GM23338 (cell line): ENCODE results near the gene LMBR1L. TPM values are rescaled to one million over a fixed set of nuclear protein-coding genes. Genes with fewer than 3 reads are reported as not detected.
A peak's percentile ranks its signal among the peaks of the same experiment; 100 is the strongest.

Experiments used
- ATAC-seq: fragments of 200-7000 bp; cut with Tn5 transposase; 3 replicates; pipeline ENCODE4 v1.9.1; 2020
- DNase-seq: peaks from one replicate; pipeline ENCODE4 v3.0.0-alpha.2; 2015; ENCODE audit warnings: low spot score
- H2AFZ ChIP-seq: fragments of 200-600 bp; sonication (generic); 2 replicates; pipeline ENCODE4 v1.8.0; 2016; ENCODE audit warnings: antibody characterized with exemption, mild to moderate bottlenecking, moderate library complexity
- H3F3A ChIP-seq: fragments of 200-600 bp; sonication (generic); replicated peaks from 2 replicates; pipeline ENCODE4 v1.8.0; 2017; ENCODE audit warnings: antibody characterized with exemption, mixed run types, low read depth
- H3K27ac ChIP-seq: fragments of 200-600 bp; sonication (generic); 2 replicates; pipeline ENCODE4 v1.6.1; 2016; ENCODE audit warnings: low read depth
- H3K27me3 ChIP-seq: fragments of 200-600 bp; sonication (generic); 2 replicates; pipeline ENCODE4 v1.8.0; 2016; ENCODE audit warnings: mild to moderate bottlenecking, mixed run types, moderate library complexity; ENCODE audit not compliant: insufficient read depth
- H3K36me3 ChIP-seq: fragments of 200-600 bp; sonication (generic); 2 replicates; pipeline ENCODE4 v1.8.0; 2016; ENCODE audit warnings: mild to moderate bottlenecking; ENCODE audit not compliant: insufficient read depth
- H3K4me1 ChIP-seq: fragments of 200-600 bp; sonication (generic); 2 replicates; pipeline ENCODE4 v1.8.0; 2016; ENCODE audit warnings: mild to moderate bottlenecking, moderate library complexity; ENCODE audit not compliant: insufficient read depth
- H3K4me2 ChIP-seq: fragments of 200-600 bp; sonication (generic); 2 replicates; pipeline ENCODE4 v1.7.1; 2017; ENCODE audit warnings: mixed run types
- H3K4me3 ChIP-seq: fragments of 200-600 bp; sonication (generic); 2 replicates; pipeline ENCODE4 v1.6.1; 2016; ENCODE audit warnings: mixed run types
- H3K79me2 ChIP-seq: fragments of 200-600 bp; sonication (generic); replicated peaks from 2 replicates; pipeline ENCODE4 v1.8.0; 2017; ENCODE audit warnings: mild to moderate bottlenecking; ENCODE audit not compliant: insufficient read depth
- H3K9me2 ChIP-seq: fragments of 200-600 bp; sonication (generic); 2 replicates; pipeline ENCODE4 v1.8.0; 2017; ENCODE audit not compliant: insufficient read depth
- H4K20me1 ChIP-seq: fragments of 200-600 bp; sonication (generic); replicated peaks from 2 replicates; pipeline ENCODE4 v1.8.0; 2017; ENCODE audit warnings: mild to moderate bottlenecking; ENCODE audit not compliant: insufficient read depth
- H3K27ac Mint-ChIP-seq: 2 replicates; pipeline ENCODE4 v1.8.0; 2020; ENCODE audit warnings: inconsistent platforms, mild to moderate bottlenecking, moderate library complexity, mixed read lengths
- H3K27me3 Mint-ChIP-seq: 3 replicates; pipeline ENCODE4 v1.8.0; 2022; ENCODE audit warnings: low read depth, mild to moderate bottlenecking, moderate library complexity, mixed read lengths, inconsistent platforms; ENCODE audit not compliant: insufficient read depth, poor library complexity
- H3K36me3 Mint-ChIP-seq: 3 replicates; pipeline ENCODE4 v1.8.0; 2021; ENCODE audit warnings: low read depth, mild to moderate bottlenecking, inconsistent platforms, moderate library complexity, mixed read lengths
- H3K4me1 Mint-ChIP-seq: 3 replicates; pipeline ENCODE4 v1.8.0; 2020; ENCODE audit warnings: mild to moderate bottlenecking, inconsistent platforms, mixed read lengths
- H3K4me3 Mint-ChIP-seq: 3 replicates; pipeline ENCODE4 v1.8.0; 2021; ENCODE audit warnings: moderate library complexity, mild to moderate bottlenecking, inconsistent platforms, mixed read lengths
- H3K9me3 Mint-ChIP-seq: 3 replicates; pipeline ENCODE4 v1.8.0; 2020; ENCODE audit warnings: moderate library complexity, mild to moderate bottlenecking, inconsistent platforms, mixed read lengths
- CREB1 ChIP-seq: fragments of 250-450 bp; sonication (Bioruptor Pico); IDR thresholded peaks from 2 replicates; pipeline ENCODE4 v1.5.0; 2020; ENCODE audit warnings: low read depth, mild to moderate bottlenecking, moderate library complexity
- CTCF ChIP-seq, 2 experiments: fragments of 200-600 bp in 1 of 2; sonication (generic) in 1 of 2; conservative IDR thresholded peaks; 2 replicates each; pipeline versions ENCODE4 v1.5.1 to v1.6.1; 2016 to 2017; ENCODE audit warnings: antibody characterized with exemption in 2 of 2, low read depth in 2 of 2, mild to moderate bottlenecking in 2 of 2, moderate library complexity in 1 of 2
- ETS1 ChIP-seq: IDR thresholded peaks from 2 replicates; pipeline ENCODE4 v1.6.1; 2016; ENCODE audit warnings: antibody characterized with exemption
- EZH2phosphoT487 ChIP-seq: fragments of 200-600 bp; sonication (generic); IDR thresholded peaks from one replicate; pipeline ENCODE4 v1.8.1; 2018; ENCODE audit warnings: antibody characterized with exemption; ENCODE audit not compliant: unreplicated experiment
- NANOG ChIP-seq: IDR thresholded peaks from 2 replicates; pipeline ENCODE4 v1.6.1; 2016; ENCODE audit warnings: antibody characterized with exemption, borderline replicate concordance
- POLR2AphosphoS5 ChIP-seq: IDR thresholded peaks from 2 replicates; pipeline ENCODE4 v1.6.1; 2016; ENCODE audit warnings: antibody characterized with exemption, low read depth
- STAT1 ChIP-seq: IDR thresholded peaks from one replicate; pipeline ENCODE4 v1.6.1; 2016; ENCODE audit warnings: antibody characterized with exemption; ENCODE audit not compliant: unreplicated experiment
- ZNF114 ChIP-seq: fragments of 250-450 bp; sonication (Bioruptor Pico); IDR thresholded peaks from 2 replicates; pipeline ENCODE4 v1.5.0; 2020; ENCODE audit warnings: mild to moderate bottlenecking, moderate library complexity
- ZNF462 ChIP-seq: fragments of 250-450 bp; sonication (Bioruptor Pico); IDR thresholded peaks from 2 replicates; pipeline ENCODE4 v1.5.0; 2020; ENCODE audit warnings: mild to moderate bottlenecking, moderate library complexity
- polyA plus RNA-seq: library from polyadenylated mRNA; unstranded; fragments of >200 nt; fragmentation: Nextera tagmentation; extraction: Ambion mirVana; gene quantifications from 2 replicates; pipeline ENCODE4 v1.2.1, GENCODE V29; 2016
- total RNA-seq: library from RNA; depleted of rRNA; stranded (reverse); fragments of >200 nt; shearing (Covaris generic); gene quantifications from 2 replicates; pipeline ENCODE4 v1.2.3, GENCODE V29; 2014

Gene LMBR1L
- total and polyA plus RNA-seq, 2 experiments from 2014 or later = 19.8 to 57.0 TPM

- no peak for DNase-seq
- Mint-ChIP-seq H3K27me3 (peaks cover 24% of the 10 kb centered on the region), H3K27ac (peak overlapping the region; percentile 95), H3K9me3 (no peaks in the 10 kb centered on the region), H3K4me1 (peaks cover 50% of the 10 kb centered on the region), H3K36me3 (peaks cover 20% of the 10 kb centered on the region), H3K4me3 (peak overlapping the region; percentile 97)
- Histone ChIP-seq H3K27me3 (no peaks in the 10 kb centered on the region), H2AFZ (no peak overlapping the region), H3K27ac (no peak overlapping the region), H3K79me2 (peaks cover 59% of the 10 kb centered on the region), H3K4me3 (peak overlapping the region; percentile 99), H3K9me2 (no peaks in the 10 kb centered on the region), H3K36me3 (peaks cover 7% of the 10 kb centered on the region; the same call in 1 of the 2 replicates), H4K20me1 (peaks cover 47% of the 10 kb centered on the region), H3F3A (no peaks in the 10 kb centered on the region), H3K4me2 (peak overlapping the region; percentile 98), H3K4me1 (peaks cover 29% of the 10 kb centered on the region)
- no peak for ATAC-seq
- TF ChIP-seq CTCF (conservative IDR thresholded peaks at IDR 0.05; ENCODE audit: low read depth in 2 of 2) (no peak), CREB1 (CRISPR knock-in tag) (no peak), NANOG (no peak), ETS1 (no peak), ZNF114 (CRISPR knock-in tag) (no peak), STAT1 (no peak), POLR2AphosphoS5 (no peak)
These were observed 51.7 kb downstream of the LMBR1L start for GRCh38 chr12:49059045-49059298.

GRCh38 chr12:49058366-49059044 lies 52.1 kb downstream of the LMBR1L start:
- peak overlapping the region; percentile 98 for H3K4me2 ChIP-seq
- peaks cover 9% of the 10 kb centered on the region; the same call in 1 of the 2 replicates for H3K36me3 ChIP-seq
- Mint-ChIP-seq H3K27me3 (peaks cover 24% of the 10 kb centered on the region), H3K4me1 (peaks cover 48% of the 10 kb centered on the region), H3K27ac (no peak overlapping the region), H3K9me3 (no peaks in the 10 kb centered on the region), H3K4me3 (peak overlapping the region; percentile 97), H3K36me3 (peaks cover 25% of the 10 kb centered on the region)
- DNase-seq (no peak), ATAC-seq (no peak)
- no peak overlapping the region for H3K27ac ChIP-seq
- H3F3A ChIP-seq = no peaks in the 10 kb centered on the region
- H3K27me3 ChIP-seq = no peaks in the 10 kb centered on the region
- H4K20me1 ChIP-seq = peaks cover 48% of the 10 kb centered on the region
- peaks cover 63% of the 10 kb centered on the region for H3K79me2 ChIP-seq
- peak overlapping the region; percentile 99 for H3K4me3 ChIP-seq
- H3K4me1 ChIP-seq = peaks cover 29% of the 10 kb centered on the region
- H3K9me2 ChIP-seq = no peaks in the 10 kb centered on the region
- H2AFZ ChIP-seq = no peak overlapping the region
- no peak for TF ChIP-seq EZH2phosphoT487
- TF ChIP-seq ETS1 = no peak
- TF ChIP-seq ZNF462 (CRISPR knock-in tag) = no peak
- TF ChIP-seq ZNF114 (CRISPR knock-in tag) = no peak
